ENCODE measurements around the gene UBFD1.

Gene UBFD1

GRCh38 chr16:23532448-23532847 lies 25.1 kb upstream of the UBFD1 start:
- TF ChIP-seq ZBTB7A (IDR thresholded peaks at IDR 0.05; ENCODE audit: low read depth) (no peak), EGR1 (IDR thresholded peaks at IDR 0.05) (no peak), YY1 (IDR thresholded peaks at IDR 0.05; ENCODE audit: low read depth) (no peak), TAF1 (IDR thresholded peaks at IDR 0.05; ENCODE audit: low read depth) (no peak), CEBPB (IDR thresholded peaks at IDR 0.05) (no peak), MAX (IDR thresholded peaks at IDR 0.05) (no peak), TCF12 (IDR thresholded peaks at IDR 0.05; ENCODE audit: low read depth) (no peak), CREB1 (IDR thresholded peaks at IDR 0.05; ENCODE audit: low read depth) (no peak), NFIC (IDR thresholded peaks at IDR 0.05) (no peak), RAD21 (IDR thresholded peaks at IDR 0.05; ENCODE audit: low read depth) (no peak), EP300 (IDR thresholded peaks at IDR 0.05; ENCODE audit: borderline replicate concordance) (no peak), FOXM1 (IDR thresholded peaks at IDR 0.05; ENCODE audit: borderline replicate concordance, low read depth) (no peak), TEAD4 (IDR thresholded peaks at IDR 0.05) (no peak)
- TF ChIP-seq, protein P1, sequence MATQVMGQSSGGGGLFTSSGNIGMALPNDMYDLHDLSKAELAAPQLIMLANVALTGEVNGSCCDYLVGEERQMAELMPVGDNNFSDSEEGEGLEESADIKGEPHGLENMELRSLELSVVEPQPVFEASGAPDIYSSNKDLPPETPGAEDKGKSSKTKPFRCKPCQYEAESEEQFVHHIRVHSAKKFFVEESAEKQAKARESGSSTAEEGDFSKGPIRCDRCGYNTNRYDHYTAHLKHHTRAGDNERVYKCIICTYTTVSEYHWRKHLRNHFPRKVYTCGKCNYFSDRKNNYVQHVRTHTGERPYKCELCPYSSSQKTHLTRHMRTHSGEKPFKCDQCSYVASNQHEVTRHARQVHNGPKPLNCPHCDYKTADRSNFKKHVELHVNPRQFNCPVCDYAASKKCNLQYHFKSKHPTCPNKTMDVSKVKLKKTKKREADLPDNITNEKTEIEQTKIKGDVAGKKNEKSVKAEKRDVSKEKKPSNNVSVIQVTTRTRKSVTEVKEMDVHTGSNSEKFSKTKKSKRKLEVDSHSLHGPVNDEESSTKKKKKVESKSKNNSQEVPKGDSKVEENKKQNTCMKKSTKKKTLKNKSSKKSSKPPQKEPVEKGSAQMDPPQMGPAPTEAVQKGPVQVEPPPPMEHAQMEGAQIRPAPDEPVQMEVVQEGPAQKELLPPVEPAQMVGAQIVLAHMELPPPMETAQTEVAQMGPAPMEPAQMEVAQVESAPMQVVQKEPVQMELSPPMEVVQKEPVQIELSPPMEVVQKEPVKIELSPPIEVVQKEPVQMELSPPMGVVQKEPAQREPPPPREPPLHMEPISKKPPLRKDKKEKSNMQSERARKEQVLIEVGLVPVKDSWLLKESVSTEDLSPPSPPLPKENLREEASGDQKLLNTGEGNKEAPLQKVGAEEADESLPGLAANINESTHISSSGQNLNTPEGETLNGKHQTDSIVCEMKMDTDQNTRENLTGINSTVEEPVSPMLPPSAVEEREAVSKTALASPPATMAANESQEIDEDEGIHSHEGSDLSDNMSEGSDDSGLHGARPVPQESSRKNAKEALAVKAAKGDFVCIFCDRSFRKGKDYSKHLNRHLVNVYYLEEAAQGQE (IDR thresholded peaks at IDR 0.05; ENCODE audit: low read depth) = no peak
- TF ChIP-seq, protein P2, sequence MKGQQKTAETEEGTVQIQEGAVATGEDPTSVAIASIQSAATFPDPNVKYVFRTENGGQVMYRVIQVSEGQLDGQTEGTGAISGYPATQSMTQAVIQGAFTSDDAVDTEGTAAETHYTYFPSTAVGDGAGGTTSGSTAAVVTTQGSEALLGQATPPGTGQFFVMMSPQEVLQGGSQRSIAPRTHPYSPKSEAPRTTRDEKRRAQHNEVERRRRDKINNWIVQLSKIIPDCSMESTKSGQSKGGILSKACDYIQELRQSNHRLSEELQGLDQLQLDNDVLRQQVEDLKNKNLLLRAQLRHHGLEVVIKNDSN (IDR thresholded peaks at IDR 0.05) = no peak

GRCh38 chr16:23534868-23535860 lies 22.4 kb upstream of the UBFD1 start:
- TF ChIP-seq NFIC (IDR thresholded peaks at IDR 0.05) (no peak), ZBTB7A (IDR thresholded peaks at IDR 0.05; ENCODE audit: low read depth) (no peak), TAF1 (IDR thresholded peaks at IDR 0.05; ENCODE audit: low read depth) (no peak)

DNA sequence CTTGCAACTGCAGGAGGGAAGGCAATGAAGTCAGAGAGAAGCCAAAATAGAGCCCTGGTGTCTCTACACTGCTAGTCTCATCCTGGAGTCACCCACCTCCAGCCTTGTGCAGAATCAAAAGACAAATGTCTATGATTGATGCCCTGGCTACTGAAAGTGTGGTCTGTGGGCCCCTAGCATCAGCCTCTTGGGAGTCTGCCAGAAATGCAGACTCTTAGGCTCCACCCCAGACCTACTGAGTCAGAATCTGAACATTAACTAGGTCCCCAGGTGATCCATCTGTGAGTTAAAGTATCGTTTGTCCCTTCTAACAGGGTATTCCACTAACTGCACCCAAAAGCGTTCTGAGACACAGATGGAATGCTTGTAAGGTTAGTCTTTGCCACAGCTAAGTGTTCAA lies 21.6 kb upstream of the UBFD1 start:
- no peak for TF ChIP-seq EGR1 (IDR thresholded peaks at IDR 0.05)

- no peak for TF ChIP-seq NFIC (IDR thresholded peaks at IDR 0.05)
- no peak for TF ChIP-seq CEBPB (IDR thresholded peaks at IDR 0.05)
- no peak for TF ChIP-seq EP300 (IDR thresholded peaks at IDR 0.05; ENCODE audit: borderline replicate concordance)
- no peak for TF ChIP-seq EGR1 (IDR thresholded peaks at IDR 0.05)
- no peak for TF ChIP-seq MAX (IDR thresholded peaks at IDR 0.05)
- TF ChIP-seq FOXM1 (IDR thresholded peaks at IDR 0.05; ENCODE audit: borderline replicate concordance, low read depth) = no peak
- no peak for TF ChIP-seq YY1 (IDR thresholded peaks at IDR 0.05; ENCODE audit: low read depth)
- no peak for TF ChIP-seq TAF1 (IDR thresholded peaks at IDR 0.05; ENCODE audit: low read depth)
- TF ChIP-seq RAD21 (IDR thresholded peaks at IDR 0.05; ENCODE audit: low read depth) = no peak
- no peak for TF ChIP-seq TEAD4 (IDR thresholded peaks at IDR 0.05)
- TF ChIP-seq CREB1 (IDR thresholded peaks at IDR 0.05; ENCODE audit: low read depth) = no peak
- TF ChIP-seq, protein P2 (IDR thresholded peaks at IDR 0.05) = no peak
- TF ChIP-seq ZBTB7A (IDR thresholded peaks at IDR 0.05; ENCODE audit: low read depth) = no peak
- no peak for TF ChIP-seq TCF12 (IDR thresholded peaks at IDR 0.05; ENCODE audit: low read depth)
- TF ChIP-seq, protein P1 (IDR thresholded peaks at IDR 0.05; ENCODE audit: low read depth) = no peak
Measured at GRCh38 chr16:23537390-23537789, 20.1 kb upstream of the UBFD1 start.

DNA sequence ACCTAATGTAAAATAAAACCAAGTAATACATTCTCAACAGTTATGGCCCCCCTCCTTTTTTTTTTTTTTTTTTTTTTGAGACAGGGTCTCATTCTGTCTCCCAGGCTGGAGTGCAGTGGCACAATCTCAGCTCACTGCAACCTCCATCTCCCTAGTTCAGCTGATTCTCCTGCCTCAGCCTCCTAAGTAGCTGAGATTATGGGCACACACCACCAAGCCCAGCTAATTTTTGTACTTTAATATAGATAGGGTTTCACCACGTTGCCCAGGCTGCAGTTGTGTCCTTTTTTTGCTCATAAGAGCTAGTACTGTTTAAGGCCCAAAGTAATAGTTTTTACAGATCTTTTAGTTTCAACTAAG lies 18.6 kb upstream of the UBFD1 start:
- TF ChIP-seq EP300 (IDR thresholded peaks at IDR 0.05; ENCODE audit: borderline replicate concordance) (no peak), NFIC (IDR thresholded peaks at IDR 0.05) (no peak), EGR1 (IDR thresholded peaks at IDR 0.05) (no peak), TEAD4 (IDR thresholded peaks at IDR 0.05) (no peak), TCF12 (IDR thresholded peaks at IDR 0.05; ENCODE audit: low read depth) (no peak), CEBPB (IDR thresholded peaks at IDR 0.05) (no peak), TAF1 (IDR thresholded peaks at IDR 0.05; ENCODE audit: low read depth) (no peak), CREB1 (IDR thresholded peaks at IDR 0.05; ENCODE audit: low read depth) (no peak)
- TF ChIP-seq, protein P1 (IDR thresholded peaks at IDR 0.05; ENCODE audit: low read depth) = no peak

Measured in Ishikawa (cell line).